Activated gamma-delta T cell treated with Interleukin-2 at 50 U/mL for 16 hours (primary cell): ENCODE results near the gene LAMA1.

ENCODE experiments used
- DNase-seq: peaks from one replicate; pipeline ENCODE4 v3.0.0-alpha.2; 2020

Gene LAMA1

DNA sequence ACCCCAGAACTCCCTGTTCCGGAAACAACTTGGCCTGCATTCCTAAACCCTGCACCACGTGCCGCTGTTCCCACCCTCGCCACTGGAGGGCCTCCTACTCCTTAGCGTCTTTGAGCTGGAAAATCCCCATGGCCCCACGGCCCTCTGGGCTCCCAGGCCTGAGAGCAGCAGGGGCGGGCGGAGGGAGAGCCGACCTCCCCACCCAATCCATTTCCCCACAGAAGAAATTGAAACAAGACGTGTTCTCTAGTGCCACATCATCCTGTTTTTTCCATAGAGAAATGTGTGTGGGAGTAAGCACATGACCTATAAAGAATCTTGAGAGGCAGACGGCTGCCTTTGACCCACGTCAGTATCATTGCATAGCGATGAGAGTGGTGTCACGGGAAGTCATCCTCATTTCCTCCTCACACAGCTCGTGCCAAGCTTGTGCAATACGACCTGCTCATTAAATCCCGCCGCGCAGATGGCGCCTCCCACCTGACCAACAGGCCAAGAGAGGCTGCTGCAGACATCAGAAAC lies 79.2 kb downstream of the LAMA1 start:
- no peak for DNase-seq

DNA sequence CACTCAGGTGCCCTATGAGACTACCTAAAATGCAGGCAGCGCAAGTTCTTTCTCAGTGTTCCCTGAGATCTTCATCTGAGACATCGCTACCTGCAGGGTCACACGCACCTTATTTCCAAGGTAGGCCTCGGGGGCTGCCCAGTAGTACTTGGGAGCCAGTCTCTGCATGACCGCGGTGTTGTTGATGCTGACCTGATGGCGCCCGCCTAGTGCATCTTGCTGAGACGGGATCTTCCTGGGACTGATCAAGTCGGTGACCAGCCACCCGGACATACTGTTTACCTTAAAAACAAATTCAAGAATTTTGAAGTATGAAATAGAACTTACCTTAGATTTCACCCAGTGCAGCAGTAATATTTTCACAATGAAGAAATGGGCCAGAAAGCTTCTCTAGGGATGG lies 80.1 kb downstream of the LAMA1 start:
- no peak for DNase-seq

DNA sequence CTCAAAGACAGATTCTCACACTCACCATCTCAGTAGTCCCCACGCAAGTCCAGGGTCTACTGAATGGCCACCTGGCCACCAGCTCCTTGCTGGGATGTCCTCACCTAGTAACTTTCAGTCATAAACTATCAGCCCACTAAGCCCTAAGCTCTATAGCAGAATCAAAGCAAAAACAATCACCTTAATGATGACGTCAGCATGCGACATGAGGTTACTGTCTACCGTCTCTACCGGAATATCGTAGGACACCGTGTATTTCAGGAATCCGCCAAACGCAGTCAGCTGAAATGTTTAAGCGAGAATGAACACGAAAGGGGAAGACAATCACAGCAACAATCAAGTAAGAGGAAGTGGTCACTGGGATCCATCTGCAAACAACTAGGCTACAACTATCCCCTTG lies 81.8 kb downstream of the LAMA1 start:
- DNase-seq, result no peak

DNA sequence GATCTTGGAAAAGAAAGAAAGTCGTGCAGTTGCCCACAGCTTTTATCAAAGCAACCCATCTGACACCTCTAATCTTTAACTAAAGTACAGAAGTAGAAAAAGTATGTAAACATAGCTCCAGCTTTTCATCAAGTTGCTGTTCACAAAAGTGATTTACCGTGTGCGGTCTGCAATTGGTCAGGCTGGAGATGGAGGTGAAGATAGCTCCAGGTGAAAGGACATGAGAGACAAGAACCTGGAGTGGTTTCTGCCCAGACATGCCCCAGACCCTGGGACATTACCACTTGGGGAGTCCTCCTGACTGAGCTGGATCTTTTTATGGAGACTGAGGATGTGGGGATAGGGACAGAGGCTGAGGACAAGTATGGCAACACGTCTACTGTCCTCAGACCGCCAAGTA lies 82.7 kb downstream of the LAMA1 start:
- DNase-seq, result no peak

DNA sequence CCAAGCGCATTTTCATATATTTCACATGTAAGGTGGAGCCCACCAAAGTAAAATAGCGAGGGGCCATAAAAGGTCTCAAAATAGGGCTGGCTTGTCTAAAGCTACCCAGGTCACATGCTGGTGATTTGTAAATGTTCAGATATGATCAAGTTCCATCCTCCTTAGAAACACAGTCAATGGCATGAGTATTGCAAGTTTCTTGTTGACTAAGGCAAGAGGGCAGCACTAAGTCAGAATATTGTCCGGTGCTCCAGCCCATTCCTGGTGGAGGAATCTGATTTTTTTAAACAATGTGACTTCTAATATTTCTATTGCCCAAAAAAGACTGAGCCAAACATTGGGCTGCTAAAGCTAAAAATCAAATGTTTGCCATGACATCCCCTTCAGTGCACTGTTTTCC lies 85.1 kb downstream of the LAMA1 start:
- no peak for DNase-seq

DNA sequence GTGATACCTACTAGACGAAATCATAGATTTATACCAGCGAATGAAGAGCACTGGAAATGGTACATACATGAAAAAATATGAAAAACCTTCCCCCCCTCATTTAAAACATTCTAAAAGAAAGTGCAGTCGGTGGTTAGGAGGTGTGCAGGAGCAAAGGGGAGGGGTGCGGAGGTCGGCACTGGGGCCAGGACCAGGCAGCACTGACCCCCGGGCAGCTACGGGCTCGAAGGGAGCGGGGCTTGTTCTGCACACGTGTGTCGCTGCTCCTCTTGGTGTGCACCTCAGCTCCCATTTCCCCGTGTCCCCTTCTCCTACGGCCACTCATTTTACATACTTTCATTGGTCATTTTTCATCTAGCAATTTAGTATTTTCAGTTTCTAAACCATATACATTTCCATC lies 89.0 kb downstream of the LAMA1 start:
- DNase-seq, result no peak

DNA sequence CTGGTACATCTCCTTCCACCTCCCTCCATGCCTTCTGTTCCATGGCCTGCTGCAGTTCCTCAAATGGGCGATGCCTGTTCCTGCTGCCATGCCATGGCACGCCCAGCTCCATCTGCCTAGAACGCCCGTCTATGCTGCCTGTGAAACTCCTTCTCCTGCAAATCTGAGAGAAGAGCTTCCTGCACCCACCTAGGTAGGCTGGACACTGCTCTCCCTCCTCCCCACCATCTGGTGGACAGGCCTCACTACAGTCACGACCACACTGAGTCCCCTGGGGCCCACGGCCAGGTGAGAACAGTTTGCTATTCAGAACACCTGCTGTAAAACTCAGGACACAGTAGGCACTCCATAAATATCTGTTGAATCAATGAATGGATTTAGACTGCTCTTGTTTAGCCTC lies 92.4 kb downstream of the LAMA1 start:
- no peak for DNase-seq

DNA sequence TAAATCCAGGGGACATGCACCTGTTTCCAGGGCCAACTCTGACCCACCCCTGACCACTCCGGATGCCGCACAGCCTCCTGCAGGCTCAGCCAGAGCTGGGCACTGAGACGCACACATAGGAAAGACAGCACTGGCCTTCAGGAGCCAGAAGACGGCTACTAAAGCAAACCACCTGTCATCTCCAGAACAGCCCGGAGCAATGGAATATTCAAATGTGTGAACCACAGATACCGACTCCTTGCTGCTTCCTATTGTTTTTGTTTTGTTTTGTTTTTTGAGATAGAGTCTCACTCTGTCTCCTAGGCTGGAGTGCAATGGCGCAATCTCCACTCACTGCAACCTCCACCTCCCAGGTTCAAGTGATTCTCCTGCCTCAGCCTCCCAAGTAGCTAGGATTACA lies 94.0 kb downstream of the LAMA1 start:
- DNase-seq, result no peak

DNA sequence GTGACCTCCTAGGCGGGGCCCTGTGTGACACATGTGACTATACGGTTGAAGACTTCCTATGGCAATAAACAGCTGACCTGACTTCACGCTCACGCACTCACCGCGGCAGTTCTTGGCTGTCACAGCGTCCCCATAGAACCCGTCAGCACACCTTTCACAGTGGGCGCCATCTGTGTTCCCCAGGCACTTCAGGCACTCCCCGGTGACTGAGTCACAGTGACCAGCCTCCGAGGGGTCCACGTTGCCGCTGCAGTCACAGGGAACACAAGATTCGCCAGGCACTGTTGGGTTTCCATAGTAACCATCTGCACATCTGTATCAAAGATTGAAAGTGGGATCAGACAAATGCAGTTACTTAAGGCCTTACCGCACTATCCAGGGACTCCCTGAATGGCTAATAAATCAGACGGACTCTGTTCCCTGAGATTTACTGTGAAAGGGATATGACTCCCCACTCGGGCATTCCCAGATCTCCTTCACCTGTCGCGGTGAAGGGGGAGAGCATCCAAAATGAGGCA lies 94.5 kb downstream of the LAMA1 start:
- DNase-seq, result no peak

DNA sequence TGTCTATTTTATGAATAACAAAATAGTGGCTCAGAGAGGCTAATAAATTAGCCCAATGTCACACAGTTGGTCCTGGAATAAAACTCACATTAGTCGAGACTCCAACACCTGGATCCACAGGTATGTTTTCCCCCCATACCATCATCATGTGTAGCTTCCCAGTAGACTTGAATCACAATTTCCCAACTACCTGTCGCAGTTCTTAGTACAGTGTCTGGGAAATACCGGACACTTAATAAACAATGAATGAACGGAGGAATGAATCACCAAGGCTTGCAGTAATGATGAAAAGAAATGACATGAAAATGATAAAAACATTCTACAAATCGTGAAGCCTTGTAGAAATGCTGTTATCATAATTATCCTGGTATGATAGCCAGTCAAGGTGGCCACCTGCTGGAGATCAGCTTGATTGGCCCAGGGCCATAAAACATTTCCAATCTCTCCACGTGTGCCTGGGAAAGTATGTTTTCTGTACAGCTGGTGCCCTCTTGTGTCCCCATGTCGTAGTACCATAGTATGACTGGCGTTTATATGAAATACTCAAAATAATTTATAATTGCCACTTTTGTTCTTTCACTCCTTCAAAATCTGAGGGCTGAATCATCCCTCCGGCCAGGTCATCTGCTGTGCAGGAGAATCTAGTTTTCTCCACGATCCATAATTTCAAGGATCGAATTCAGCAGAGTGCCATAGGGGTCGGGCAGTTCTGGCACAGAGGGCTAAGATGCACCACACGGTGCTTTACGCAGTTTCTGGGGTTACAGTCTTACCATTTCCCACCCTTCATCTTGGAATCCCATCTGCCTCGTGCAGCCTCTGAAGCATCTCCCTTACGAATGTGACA lies 95.4 kb downstream of the LAMA1 start:
- DNase-seq, result no peak

DNA sequence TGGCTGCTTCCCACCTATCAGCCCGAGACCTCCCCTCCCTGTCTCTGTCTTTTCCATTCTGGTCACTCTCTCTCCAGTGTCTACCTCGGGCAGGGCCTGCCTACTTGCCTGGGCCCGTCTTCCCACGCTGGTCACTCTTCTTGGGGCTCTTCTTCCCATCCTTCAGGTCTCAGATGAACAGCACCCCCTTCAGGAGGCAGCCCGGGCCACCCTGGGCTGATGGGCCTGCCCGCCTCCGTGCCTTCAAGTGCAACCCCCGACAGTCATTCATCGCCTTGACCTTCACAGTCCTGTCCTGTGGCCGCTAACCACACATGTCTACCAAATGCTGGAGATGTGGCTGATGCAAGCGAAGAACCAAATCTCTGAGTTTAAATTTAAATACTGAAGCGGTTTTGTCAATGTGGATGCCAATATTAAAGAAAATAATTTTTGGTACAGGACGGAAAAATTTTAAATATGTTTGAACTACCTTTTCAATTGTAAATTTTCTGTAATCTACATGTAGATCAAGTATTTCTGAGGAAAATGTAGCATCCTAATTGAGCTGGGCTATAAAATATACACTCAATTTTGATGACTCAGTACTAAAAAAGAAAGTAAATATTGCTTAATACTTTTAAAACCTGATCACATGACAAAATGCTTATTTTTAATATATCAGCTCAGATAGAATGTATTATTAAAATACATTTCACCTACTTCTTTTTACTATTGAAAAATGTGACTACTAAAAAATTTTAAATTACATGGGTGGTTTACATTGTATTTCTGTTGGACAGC lies 96.4 kb downstream of the LAMA1 start:
- no peak for DNase-seq

DNA sequence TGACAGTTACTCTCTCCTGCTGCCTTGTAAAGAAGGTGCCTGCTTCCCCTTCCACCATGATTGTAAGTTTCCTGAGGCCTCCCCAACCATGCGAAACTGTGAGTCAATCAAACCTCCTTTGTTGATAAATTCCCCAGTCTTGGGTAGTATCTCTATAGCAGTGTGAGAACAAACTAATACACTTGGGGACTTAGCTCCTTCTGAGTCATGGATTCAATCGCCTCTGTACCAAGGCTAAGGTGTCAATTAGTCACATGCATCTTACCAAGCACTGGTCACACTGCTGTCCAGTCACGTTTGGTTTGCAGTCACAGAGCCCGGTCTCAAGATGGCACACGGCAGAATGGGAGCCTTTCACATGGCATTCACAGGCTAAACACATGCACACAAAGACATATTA lies 100.6 kb downstream of the LAMA1 start:
- no peak for DNase-seq

DNA sequence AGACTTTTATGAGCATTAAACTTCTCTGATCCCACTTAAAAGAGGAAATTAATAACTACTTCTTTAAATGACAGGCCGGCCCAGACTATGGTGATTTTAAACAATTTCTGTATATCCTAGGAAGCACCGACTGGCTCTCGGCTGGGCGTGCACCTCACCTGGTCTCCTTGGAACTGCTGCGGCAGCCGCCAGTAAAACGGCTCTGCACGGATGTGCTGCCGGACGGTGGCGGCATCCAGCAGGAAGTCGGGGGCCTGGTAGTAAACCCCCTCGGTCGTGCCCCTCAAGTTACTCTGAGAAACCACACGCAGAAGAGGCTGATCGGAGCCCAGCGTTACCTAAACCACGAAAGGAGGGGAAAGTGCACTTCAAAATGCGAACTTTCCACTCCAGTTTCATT lies 106.5 kb downstream of the LAMA1 start:
- no peak for DNase-seq

DNA sequence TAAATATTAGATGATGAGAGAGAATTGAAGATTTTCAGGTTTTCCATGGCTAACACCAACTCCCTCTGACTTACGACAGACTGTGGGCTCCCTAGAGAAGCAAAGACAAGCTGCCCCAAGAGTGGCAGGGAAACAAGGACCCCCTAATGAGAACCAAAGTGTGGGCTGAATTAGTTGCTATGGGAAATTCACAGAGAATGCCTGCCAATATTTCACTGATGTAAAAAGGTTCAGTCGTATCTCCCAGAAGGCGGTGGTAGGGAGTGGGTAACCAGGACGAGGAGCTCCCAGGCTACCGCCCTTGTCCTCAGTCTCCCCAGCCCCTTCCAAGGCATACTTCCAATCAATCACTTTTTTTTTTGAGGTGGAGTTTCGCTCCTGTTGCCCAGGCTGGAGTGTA lies 113.6 kb downstream of the LAMA1 start:
- no peak for DNase-seq

DNA sequence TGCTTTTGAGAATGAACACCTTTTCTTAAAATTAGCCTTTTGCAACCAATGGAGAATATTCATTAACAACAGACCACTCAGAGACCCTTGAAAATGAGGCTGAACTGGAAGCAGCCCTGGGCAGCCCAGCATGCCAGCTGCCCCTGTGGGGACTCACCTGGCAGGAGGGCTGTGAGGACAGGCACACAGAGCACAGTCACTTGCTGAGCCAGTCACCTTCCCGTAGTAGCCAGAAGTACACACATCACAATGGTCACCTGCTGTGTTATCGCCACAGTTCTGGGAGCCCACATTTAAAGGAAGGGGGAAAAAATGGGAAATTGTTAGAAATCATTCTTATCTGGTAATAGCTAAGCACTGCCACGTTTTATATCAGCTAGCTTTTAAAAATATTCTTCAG lies 115.5 kb downstream of the LAMA1 start:
- no peak for DNase-seq

DNA sequence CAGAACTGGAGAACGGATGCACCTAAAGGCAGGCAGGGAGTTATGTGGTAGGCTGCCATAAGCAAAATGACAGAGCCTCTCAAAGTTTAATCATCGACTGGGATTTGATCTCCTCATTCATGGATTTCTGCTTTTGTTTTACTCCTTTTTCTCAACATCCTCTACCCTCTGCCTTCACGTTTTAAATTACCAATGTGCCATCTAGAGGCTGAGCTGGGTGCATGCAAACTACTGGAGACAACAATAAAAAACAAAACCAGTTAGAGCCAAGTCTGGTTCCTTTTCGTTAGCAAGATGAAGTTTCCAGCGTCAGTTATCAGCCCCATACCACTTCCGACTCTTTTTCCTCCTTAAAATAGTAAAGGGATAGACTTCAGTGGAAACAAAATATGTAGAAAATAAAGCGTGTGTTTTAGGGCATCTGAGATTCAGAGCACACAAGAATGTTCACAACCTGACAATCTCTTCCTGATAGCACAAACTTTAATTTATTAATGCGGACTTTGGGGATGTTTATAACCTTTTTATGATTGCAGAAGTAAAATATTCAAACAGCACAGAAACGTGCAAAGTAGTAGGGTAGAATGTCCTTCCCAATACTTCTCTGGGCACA lies 117.0 kb downstream of the LAMA1 start:
- no peak for DNase-seq

DNA sequence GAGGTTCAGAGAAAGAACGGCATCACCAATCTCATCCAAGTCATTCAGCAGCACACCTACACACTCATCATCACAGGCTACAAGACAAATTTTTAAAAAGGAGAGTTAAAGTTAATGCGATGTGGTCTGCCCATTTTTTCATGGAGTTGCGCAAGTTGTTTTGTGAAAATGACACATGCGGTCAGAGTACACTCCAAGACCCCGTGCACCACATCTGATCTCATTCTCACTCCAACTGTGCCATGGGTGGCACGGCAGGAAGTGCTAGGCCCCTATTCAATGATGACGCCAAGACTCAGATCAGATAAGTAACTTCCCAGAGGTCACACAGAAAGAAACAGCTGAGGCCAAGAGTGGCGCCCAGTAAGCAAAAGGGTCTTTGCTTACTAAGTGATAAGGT lies 119.8 kb downstream of the LAMA1 start:
- no peak for DNase-seq

DNA sequence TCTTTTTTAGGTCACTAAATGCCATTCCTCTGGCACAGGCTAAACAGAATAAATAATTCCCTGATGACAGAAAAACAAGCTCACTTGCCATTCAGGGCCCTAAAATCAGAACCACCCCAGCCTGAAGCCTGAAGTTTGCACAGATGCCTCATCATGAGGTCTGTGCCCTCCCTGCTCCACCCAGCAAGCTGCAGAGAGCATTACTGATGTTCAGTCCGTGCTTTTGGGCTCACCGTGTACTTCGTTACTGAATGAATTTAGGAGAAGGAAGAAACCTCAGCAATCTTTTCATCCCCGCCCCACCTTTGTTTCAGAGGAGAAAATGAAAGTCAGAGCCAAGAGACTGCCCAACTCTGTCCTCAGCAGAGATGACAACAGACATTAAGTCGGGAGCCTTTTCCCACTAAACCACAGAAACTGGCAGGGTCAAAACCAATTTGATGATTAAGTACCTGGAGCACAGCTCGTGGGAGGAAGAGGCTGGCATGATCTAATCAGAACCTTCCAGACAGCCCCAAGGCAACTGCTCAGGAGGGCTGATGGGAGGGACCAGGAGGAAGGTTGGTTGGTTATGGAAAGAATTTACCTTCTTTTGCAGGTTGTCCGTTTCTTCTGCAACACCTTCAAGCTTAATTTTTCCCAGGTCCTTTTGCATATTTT lies 122.7 kb downstream of the LAMA1 start:
- no peak for DNase-seq

DNA sequence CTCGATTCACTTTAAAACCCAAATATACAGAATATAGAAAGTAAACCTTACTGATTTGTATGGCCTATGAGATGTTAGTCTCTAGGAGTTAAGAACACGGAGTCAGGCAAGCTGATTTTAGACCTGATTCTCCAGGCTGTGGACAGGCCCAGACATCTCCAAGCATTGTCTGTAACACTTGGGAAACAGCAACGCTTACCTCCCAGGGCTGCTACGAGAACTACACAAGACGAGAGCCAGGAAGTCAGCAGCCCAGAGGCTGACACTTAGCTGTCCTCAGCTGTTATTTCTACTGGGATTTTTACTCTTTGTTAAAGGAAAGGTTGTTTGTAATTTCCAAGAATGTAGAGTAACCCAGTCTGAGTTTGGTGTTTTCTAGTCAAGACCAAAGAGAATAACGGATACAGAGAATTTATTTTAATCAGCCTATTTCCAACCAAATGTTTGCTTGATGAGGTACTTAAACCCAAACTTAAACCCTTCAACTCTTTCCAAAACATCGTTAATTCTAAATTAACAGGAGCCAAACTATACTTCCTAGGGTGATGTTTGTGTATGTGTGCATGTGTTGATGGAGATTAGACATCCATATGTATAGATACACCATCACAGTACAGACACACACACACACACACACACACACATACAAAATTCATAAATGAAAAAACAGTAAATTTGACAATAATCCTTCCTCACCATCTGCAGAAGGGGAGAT lies 123.4 kb downstream of the LAMA1 start:
- DNase-seq, result no peak

DNA sequence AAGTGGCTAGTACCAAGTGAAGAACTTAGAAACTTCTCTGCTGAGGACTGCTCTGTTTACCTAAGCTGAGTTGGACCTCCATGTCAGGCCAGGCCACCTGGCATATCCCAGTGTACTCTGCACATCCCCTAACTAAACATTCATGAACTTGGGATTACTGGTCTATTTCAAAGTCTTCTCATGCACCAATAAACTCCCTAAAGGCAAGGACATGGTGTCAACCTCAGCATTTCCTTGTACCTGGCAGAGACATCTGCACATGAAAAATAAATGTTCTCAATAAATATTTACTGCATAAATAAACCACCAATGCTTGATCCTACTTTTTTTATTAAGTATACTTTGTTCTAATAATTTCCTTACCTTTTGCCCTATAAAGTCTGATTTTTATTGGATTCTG lies 124.8 kb downstream of the LAMA1 start:
- no peak for DNase-seq

DNA sequence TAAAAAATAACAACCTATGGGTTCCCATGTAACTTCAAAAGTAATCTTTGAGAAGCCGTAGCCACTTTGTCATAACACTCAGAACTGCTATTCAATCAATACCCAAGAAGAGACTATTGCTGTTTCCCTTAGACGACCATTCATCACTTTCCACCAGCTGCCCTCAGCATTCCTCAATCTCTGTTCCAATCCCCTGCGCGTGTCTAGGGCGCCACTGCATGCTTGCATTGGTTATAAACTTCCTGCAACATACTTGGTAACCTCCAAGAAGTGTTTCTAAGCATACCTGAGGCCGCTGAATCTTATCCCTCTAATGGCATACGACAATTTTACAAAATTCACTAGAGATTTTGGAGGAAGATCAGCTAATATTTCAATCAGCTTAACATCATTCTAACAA lies 134.2 kb downstream of the LAMA1 start:
- no peak for DNase-seq

DNA sequence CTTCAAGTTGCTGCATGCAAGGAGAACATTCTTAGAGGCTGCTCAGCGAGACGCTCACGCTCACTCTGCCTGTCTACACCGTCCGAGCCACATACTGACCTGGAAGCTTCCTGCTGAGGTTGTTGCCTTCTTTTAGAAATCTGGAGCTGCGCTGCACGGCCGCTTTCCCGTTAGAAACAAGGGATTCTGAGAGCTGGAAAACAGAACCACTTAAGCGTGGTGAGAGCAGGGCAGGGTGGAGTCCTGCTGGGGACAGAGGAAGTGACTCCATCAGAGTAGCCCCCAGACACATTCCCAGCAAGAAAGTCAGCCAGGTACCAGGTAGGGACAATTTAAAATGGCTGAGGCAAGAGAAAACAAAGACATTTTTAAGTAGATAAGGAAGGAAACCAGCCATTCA lies 135.2 kb downstream of the LAMA1 start:
- DNase-seq, result no peak
